ENCODE measurements around the gene FAM193A.
A peak's percentile ranks its signal among the peaks of the same experiment; 100 is the strongest.
"Not testable (repeated sequence)": the region's sequence is repeated elsewhere in the genome, so short reads cannot be mapped to it uniquely, and the experiment has no call there.

Gene FAM193A

DNA sequence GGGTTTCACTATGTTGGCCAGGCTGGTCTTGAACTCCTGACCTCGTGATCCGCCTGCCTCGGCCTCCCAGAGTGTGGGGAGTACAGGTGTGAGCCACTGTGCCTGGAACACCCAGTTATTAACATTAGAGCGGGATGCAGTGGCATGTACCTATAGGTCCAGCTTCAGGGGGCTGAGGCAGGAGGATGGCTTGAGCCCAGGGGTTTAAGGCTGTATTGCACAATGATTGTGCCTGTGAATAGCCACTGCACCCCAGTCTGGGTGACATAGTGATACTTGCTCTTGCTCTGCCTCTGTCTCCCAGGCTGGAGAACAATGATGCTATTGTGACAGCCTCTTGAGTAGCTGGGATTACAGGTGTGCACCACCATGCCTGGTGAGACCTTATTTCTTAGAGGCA, 39.8 kb downstream of the FAM193A start:
- no peak for DNase-seq (ENCODE audit: low read depth, low spot score)
- peaks cover 12% of the 10 kb centered on the region; the same call in 1 of the 2 replicates for H3K36me3 ChIP-seq (ENCODE audit: insufficient read depth, low read length)
- no peak overlapping the region for H3K27ac ChIP-seq
- no peak overlapping the region for H3K4me3 ChIP-seq
- H3K9ac ChIP-seq (ENCODE audit: insufficient read length) = no peak overlapping the region
- TF ChIP-seq POLR2AphosphoS5 (IDR thresholded peaks at IDR 0.05; ENCODE audit: borderline replicate concordance, low read depth, low read length) (no peak), EZH2 (IDR thresholded peaks at IDR 0.05) (no peak), FOXP2 (optimal IDR thresholded peaks at IDR 0.05; ENCODE audit: control extremely low read depth, extremely low read length, insufficient read depth) (no peak)
- H3K9me3 ChIP-seq (ENCODE audit: low read depth, low read length) = no peaks in the 10 kb centered on the region

DNA sequence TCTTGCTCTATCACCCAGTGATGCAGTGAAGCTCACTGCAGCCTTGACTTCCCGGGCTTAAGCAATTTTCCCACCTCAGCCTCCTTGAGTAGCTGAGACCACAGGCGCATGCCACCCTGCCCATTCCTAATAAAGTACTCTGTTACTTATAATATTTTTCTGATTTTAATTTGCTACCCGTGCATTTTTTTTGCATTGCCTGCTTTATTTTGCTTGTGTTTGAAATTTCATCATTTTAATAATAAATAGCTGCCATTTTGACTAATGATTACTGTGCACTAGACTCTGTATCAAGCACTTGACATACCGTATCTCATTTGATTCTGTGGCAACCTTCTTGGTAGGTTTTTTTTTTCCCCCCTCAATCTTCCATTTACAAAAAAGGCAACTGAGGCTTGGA, 41.7 kb downstream of the FAM193A start:
- no peak overlapping the region for H3K4me3 ChIP-seq

GRCh38 chr4:2579910-2580309, 43.5 kb downstream of the FAM193A start:
- Histone ChIP-seq H3K9ac (ENCODE audit: insufficient read length) (no peak overlapping the region), H3K36me3 (ENCODE audit: insufficient read depth, low read length) (peaks cover 12% of the 10 kb centered on the region; the same call in 1 of the 2 replicates), H3K27ac (no peak overlapping the region), H3K9me3 (ENCODE audit: low read depth, low read length) (no peaks in the 10 kb centered on the region), H3K4me3 (no peak overlapping the region)
- TF ChIP-seq EZH2 (IDR thresholded peaks at IDR 0.05) (no peak), POLR2AphosphoS5 (IDR thresholded peaks at IDR 0.05; ENCODE audit: borderline replicate concordance, low read depth, low read length) (no peak), FOXP2 (optimal IDR thresholded peaks at IDR 0.05; ENCODE audit: control extremely low read depth, extremely low read length, insufficient read depth) (no peak)
- no peak for DNase-seq (ENCODE audit: low read depth, low spot score)

More for the DNA sequence above, 41.7 kb downstream of the FAM193A start:
- H3K9me3 ChIP-seq (ENCODE audit: low read depth, low read length) = no peaks in the 10 kb centered on the region
- H3K27ac ChIP-seq = no peak overlapping the region
- H3K9ac ChIP-seq (ENCODE audit: insufficient read length) = no peak overlapping the region
- H3K36me3 ChIP-seq (ENCODE audit: insufficient read depth, low read length) = peaks cover 12% of the 10 kb centered on the region; the same call in 1 of the 2 replicates
- TF ChIP-seq EZH2 (IDR thresholded peaks at IDR 0.05) (no peak), FOXP2 (optimal IDR thresholded peaks at IDR 0.05; ENCODE audit: control extremely low read depth, extremely low read length, insufficient read depth) (no peak), POLR2AphosphoS5 (IDR thresholded peaks at IDR 0.05; ENCODE audit: borderline replicate concordance, low read depth, low read length) (no peak)
- DNase-seq (ENCODE audit: low read depth, low spot score) = no peak

- TF ChIP-seq FOXP2 (optimal IDR thresholded peaks at IDR 0.05; ENCODE audit: control extremely low read depth, extremely low read length, insufficient read depth) (no peak), EZH2 (IDR thresholded peaks at IDR 0.05) (no peak)
- peak overlapping the region; percentile 60; the same call in 1 of the 2 replicates for H3K27ac ChIP-seq
- no peak overlapping the region for H3K9ac ChIP-seq (ENCODE audit: insufficient read length)
- H3K9me3 ChIP-seq (ENCODE audit: low read depth, low read length) = no peaks in the 10 kb centered on the region
- DNase-seq (ENCODE audit: low read depth, low spot score) = no peak
- peaks cover 12% of the 10 kb centered on the region; the same call in 1 of the 2 replicates for H3K36me3 ChIP-seq (ENCODE audit: insufficient read depth, low read length)
- no peak overlapping the region for H3K4me3 ChIP-seq
Measured at GRCh38 chr4:2583092-2583491, 46.6 kb downstream of the FAM193A start.

GRCh38 chr4:2583517-2583916, 47.1 kb downstream of the FAM193A start:
- no peaks in the 10 kb centered on the region for H3K9me3 ChIP-seq (ENCODE audit: low read depth, low read length)
- no peak for DNase-seq (ENCODE audit: low read depth, low spot score)
- H3K4me3 ChIP-seq = no peak overlapping the region
- peak overlapping the region; percentile 60; the same call in 1 of the 2 replicates for H3K27ac ChIP-seq
- peaks cover 12% of the 10 kb centered on the region; the same call in 1 of the 2 replicates for H3K36me3 ChIP-seq (ENCODE audit: insufficient read depth, low read length)
- TF ChIP-seq EZH2 (IDR thresholded peaks at IDR 0.05) (no peak), FOXP2 (optimal IDR thresholded peaks at IDR 0.05; ENCODE audit: control extremely low read depth, extremely low read length, insufficient read depth) (no peak), POLR2AphosphoS5 (IDR thresholded peaks at IDR 0.05; ENCODE audit: borderline replicate concordance, low read depth, low read length) (no peak)
- H3K9ac ChIP-seq (ENCODE audit: insufficient read length) = no peak overlapping the region

DNA sequence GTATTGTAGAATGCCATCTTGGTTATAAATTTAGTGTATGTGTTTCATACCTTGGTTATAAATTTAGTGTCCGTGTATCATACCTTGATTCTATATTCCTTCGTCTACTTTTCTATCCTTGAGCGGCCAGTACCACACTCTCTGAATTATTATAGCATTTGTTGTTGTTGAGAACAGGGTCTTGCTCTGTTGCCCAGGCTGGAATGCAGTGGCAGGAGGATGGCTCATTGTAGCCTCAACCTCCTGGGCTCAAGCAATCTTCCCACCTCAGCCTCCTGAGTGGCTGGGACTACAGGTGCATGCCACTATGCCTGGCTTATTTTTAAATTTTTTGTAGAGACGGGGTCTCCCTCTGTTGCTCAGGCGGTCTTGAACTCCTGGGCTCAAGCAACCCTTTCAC, 50.1 kb downstream of the FAM193A start:
- no peak overlapping the region for H3K4me3 ChIP-seq
- H3K9me3 ChIP-seq (ENCODE audit: low read depth, low read length) = no peaks in the 10 kb centered on the region
- TF ChIP-seq EZH2 (IDR thresholded peaks at IDR 0.05) = no peak
- H3K9ac ChIP-seq (ENCODE audit: insufficient read length) = no peak overlapping the region
- H3K36me3 ChIP-seq (ENCODE audit: insufficient read depth, low read length) = no peaks in the 10 kb centered on the region
- H3K27ac ChIP-seq = no peak overlapping the region
- no peak for DNase-seq (ENCODE audit: low read depth, low spot score)

- H3K27ac ChIP-seq = no peak overlapping the region
- no peaks in the 10 kb centered on the region for H3K36me3 ChIP-seq (ENCODE audit: insufficient read depth, low read length)
- no peak for DNase-seq (ENCODE audit: low read depth, low spot score)
- no peak overlapping the region for H3K4me3 ChIP-seq
- no peak for TF ChIP-seq EZH2 (IDR thresholded peaks at IDR 0.05)
- TF ChIP-seq POLR2AphosphoS5 (IDR thresholded peaks at IDR 0.05; ENCODE audit: borderline replicate concordance, low read depth, low read length) = no peak
- TF ChIP-seq FOXP2 (optimal IDR thresholded peaks at IDR 0.05; ENCODE audit: control extremely low read depth, extremely low read length, insufficient read depth) = no peak
- no peaks in the 10 kb centered on the region for H3K9me3 ChIP-seq (ENCODE audit: low read depth, low read length)
- no peak overlapping the region for H3K9ac ChIP-seq (ENCODE audit: insufficient read length)
Measured at GRCh38 chr4:2587213-2587823, 50.9 kb downstream of the FAM193A start.

- Histone ChIP-seq H3K27ac (no peak overlapping the region), H3K9ac (ENCODE audit: insufficient read length) (no peak overlapping the region), H3K4me3 (no peak overlapping the region), H3K36me3 (ENCODE audit: insufficient read depth, low read length) (no peaks in the 10 kb centered on the region), H3K9me3 (ENCODE audit: low read depth, low read length) (no peaks in the 10 kb centered on the region)
- TF ChIP-seq POLR2AphosphoS5 (IDR thresholded peaks at IDR 0.05; ENCODE audit: borderline replicate concordance, low read depth, low read length) (no peak), EZH2 (IDR thresholded peaks at IDR 0.05) (no peak), FOXP2 (optimal IDR thresholded peaks at IDR 0.05; ENCODE audit: control extremely low read depth, extremely low read length, insufficient read depth) (no peak)
- no peak for DNase-seq (ENCODE audit: low read depth, low spot score)
Measured at GRCh38 chr4:2588259-2588658, 51.8 kb downstream of the FAM193A start.

DNA sequence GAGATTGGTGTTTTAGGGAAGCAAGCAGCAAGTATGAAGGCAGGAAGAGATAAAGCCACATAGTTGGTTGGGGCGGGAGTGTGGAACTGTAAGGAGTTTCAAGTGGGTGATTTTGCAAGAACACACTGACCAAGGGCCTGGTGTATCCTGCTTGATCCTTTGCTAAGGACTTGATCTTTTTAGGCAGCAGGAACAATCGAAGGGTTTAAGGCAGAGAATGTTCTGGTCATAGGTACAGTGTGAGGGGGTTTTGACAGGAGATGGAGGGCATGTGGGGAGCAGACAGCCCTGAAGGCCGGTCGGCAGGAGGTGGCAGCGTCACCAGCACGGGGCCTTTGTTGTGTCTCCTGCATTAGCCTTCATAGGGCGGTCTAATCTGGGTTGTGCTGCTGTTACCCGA, 54.7 kb downstream of the FAM193A start:
- no peak for DNase-seq (ENCODE audit: low read depth, low spot score)
- no peak overlapping the region for H3K9ac ChIP-seq (ENCODE audit: insufficient read length)
- TF ChIP-seq FOXP2 (optimal IDR thresholded peaks at IDR 0.05; ENCODE audit: control extremely low read depth, extremely low read length, insufficient read depth) (no peak), EZH2 (IDR thresholded peaks at IDR 0.05) (no peak), POLR2AphosphoS5 (IDR thresholded peaks at IDR 0.05; ENCODE audit: borderline replicate concordance, low read depth, low read length) (no peak)
- H3K36me3 ChIP-seq (ENCODE audit: insufficient read depth, low read length) = no peaks in the 10 kb centered on the region; the same call in 1 of the 2 replicates
- no peak overlapping the region for H3K4me3 ChIP-seq
- no peaks in the 10 kb centered on the region for H3K9me3 ChIP-seq (ENCODE audit: low read depth, low read length)
- peak overlapping the region; percentile 31; the same call in 1 of the 2 replicates for H3K27ac ChIP-seq

- not testable (repeated sequence) for H3K9me3 ChIP-seq (ENCODE audit: low read depth, low read length); H3K9ac ChIP-seq (ENCODE audit: insufficient read length); DNase-seq (ENCODE audit: low read depth, low spot score); H3K4me3 ChIP-seq; H3K36me3 ChIP-seq (ENCODE audit: insufficient read depth, low read length)
- 0 out of 2 replicates have a peak overlapping the region, but pooled peaks have one; percentile 57 for H3K27ac ChIP-seq
Measured at GRCh38 chr4:2592014-2592413, 55.6 kb downstream of the FAM193A start.

All from SK-N-MC (cell line).